Gastrocnemius medialis (tissue), 4 donors: ENCODE results near the gene PANK2. TPM values are rescaled to one million over a fixed set of nuclear protein-coding genes. Genes with fewer than 3 reads are reported as not detected.

Experiments
- ATAC-seq, 2 donors: fragments of 150-250 bp; one replicate each; pipeline ENCODE4 v1.9.1; 2016
- DNase-seq, 2 donors: peaks; one replicate each; pipeline ENCODE4 v3.0.0-alpha.2; 2019
- H3K27ac ChIP-seq, 4 donors: fragments of 200-600 bp; sonication (generic); 1 replicate in 1 of 4; 2 replicates in 3 of 4; pipeline ENCODE4 v1.5.1; 2016 to 2018; ENCODE audit warnings: mild to moderate bottlenecking in 2 of 4, moderate library complexity in 1 of 4
- H3K27me3 ChIP-seq, 3 donors: fragments of 200-600 bp; sonication (generic) in 2 of 3; 1 replicate in 1 of 3; 2 replicates in 2 of 3; pipeline versions ENCODE4 v1.5.1 to v1.6.0; 2016 to 2019; ENCODE audit warnings: mild to moderate bottlenecking in 1 of 3, moderate library complexity in 1 of 3
- H3K36me3 ChIP-seq, 2 donors: fragments of 200-600 bp; sonication (generic) in 1 of 2; one replicate each; pipeline ENCODE4 v1.5.1; 2017 to 2018
- H3K4me1 ChIP-seq, 2 donors: fragments of 200-600 bp; sonication (generic) in 1 of 2; one replicate each; pipeline ENCODE4 v1.5.1; 2016 to 2017; ENCODE audit warnings: mild to moderate bottlenecking in 2 of 2
- H3K4me3 ChIP-seq, 4 donors: fragments of 200-600 bp; sonication (generic) in 3 of 4; 1 replicate in 1 of 4; 2 replicates in 3 of 4; pipeline ENCODE4 v1.5.1; 2016 to 2019; ENCODE audit warnings: mild to moderate bottlenecking in 2 of 4
- H3K9me3 ChIP-seq, 3 donors: fragments of 200-600 bp; sonication (generic) in 2 of 3; 1 replicate in 1 of 3; 2 replicates in 2 of 3; pipeline ENCODE4 v1.5.1; 2016 to 2019
- POLR2A ChIP-seq, 2 donors: fragments of 450-650 bp; IDR thresholded peaks; one replicate each; pipeline ENCODE4 v1.6.1; 2017; ENCODE audit warnings: antibody characterized with exemption in 2 of 2, mild to moderate bottlenecking in 2 of 2, moderate library complexity in 2 of 2
- in situ Hi-C, 4 donors: fragments of 200-750 bp; cut with MboI; loops; one replicate each; pipeline versions ENCODE4 v1.15.0 to v1.8.0; 2017; ENCODE audit warnings: low sequenced_read_pairs in 4 of 4
- intact Hi-C: fragments of 100-400 bp; cut with DNase I; formaldehyde crosslinking; loops from one replicate; pipeline ENCODE4 v1.15.1; 2023; ENCODE audit warnings: low total_unique reads
- total RNA-seq, 4 donors: library from RNA; depleted of rRNA; stranded (reverse); fragments of >200 nt; gene quantifications; one replicate each; pipeline versions ENCODE4 v1.1.0 to v1.2.3, GENCODE V29; 2016
- TF ChIP-seq, protein P1 (sequence below), 5 experiments: fragments of 450-650 bp in 3 of 5; fragments of 200-600 bp in 2 of 5; sonication (generic) in 2 of 5; IDR thresholded peaks in 4 of 5; conservative IDR thresholded peaks in 1 of 5; 1 replicate in 4 of 5; 2 replicates in 1 of 5; pipeline ENCODE4 v1.5.1; 2016 to 2019; ENCODE audit warnings: antibody characterized with exemption in 5 of 5, mild to moderate bottlenecking in 3 of 5, moderate library complexity in 3 of 5

Gene PANK2
- total RNA-seq, 4 donors from 2014 or later: 18.2 to 25.8 (median 23.5) TPM

- Histone ChIP-seq H3K4me3 (no peak overlapping the region), H3K27me3 (no peaks in the 10 kb centered on the region), H3K9me3 (no peaks in the 10 kb centered on the region), H3K36me3 (peaks cover 0 to 34% of the 10 kb centered on the region in 2 donors), H3K4me1 (peaks cover 0 to 3% of the 10 kb centered on the region in 2 donors), H3K27ac (peak overlapping the region in 1 of 4 donors; percentile 13)
- TF ChIP-seq POLR2A (IDR thresholded peaks at IDR 0.05): no peak
- TF ChIP-seq, protein P1, sequence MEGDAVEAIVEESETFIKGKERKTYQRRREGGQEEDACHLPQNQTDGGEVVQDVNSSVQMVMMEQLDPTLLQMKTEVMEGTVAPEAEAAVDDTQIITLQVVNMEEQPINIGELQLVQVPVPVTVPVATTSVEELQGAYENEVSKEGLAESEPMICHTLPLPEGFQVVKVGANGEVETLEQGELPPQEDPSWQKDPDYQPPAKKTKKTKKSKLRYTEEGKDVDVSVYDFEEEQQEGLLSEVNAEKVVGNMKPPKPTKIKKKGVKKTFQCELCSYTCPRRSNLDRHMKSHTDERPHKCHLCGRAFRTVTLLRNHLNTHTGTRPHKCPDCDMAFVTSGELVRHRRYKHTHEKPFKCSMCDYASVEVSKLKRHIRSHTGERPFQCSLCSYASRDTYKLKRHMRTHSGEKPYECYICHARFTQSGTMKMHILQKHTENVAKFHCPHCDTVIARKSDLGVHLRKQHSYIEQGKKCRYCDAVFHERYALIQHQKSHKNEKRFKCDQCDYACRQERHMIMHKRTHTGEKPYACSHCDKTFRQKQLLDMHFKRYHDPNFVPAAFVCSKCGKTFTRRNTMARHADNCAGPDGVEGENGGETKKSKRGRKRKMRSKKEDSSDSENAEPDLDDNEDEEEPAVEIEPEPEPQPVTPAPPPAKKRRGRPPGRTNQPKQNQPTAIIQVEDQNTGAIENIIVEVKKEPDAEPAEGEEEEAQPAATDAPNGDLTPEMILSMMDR (IDR thresholded peaks at IDR 0.05 in 4 of 5, conservative IDR thresholded peaks at IDR 0.05 in 1 of 5): no peak
- ATAC-seq: no peak
- intact Hi-C loops: no loop called here
- in situ Hi-C loops: no loop called here
- no peak for DNase-seq
Observed at GRCh38 chr20:3854462-3854871, 34.7 kb upstream of the PANK2 start.

- intact Hi-C loops (no loop called here), in situ Hi-C loops (no loop called here)
- no peak overlapping the region for H3K4me3 ChIP-seq
- ATAC-seq: no peak
- H3K27me3 ChIP-seq: no peaks in the 10 kb centered on the region
- H3K27ac ChIP-seq: no peak overlapping the region
- DNase-seq: no peak
- TF ChIP-seq POLR2A (IDR thresholded peaks at IDR 0.05): no peak
- TF ChIP-seq, protein P1 (IDR thresholded peaks at IDR 0.05 in 4 of 5, conservative IDR thresholded peaks at IDR 0.05 in 1 of 5): no peak
- no peaks in the 10 kb centered on the region for H3K9me3 ChIP-seq
- peaks cover 0 to 3% of the 10 kb centered on the region in 2 donors for H3K4me1 ChIP-seq
- peaks cover 3 to 59% of the 10 kb centered on the region in 2 donors for H3K36me3 ChIP-seq
Observed at GRCh38 chr20:3857405-3857804, 31.8 kb upstream of the PANK2 start.

GRCh38 chr20:3858689-3859088 lies 30.5 kb upstream of the PANK2 start:
- ATAC-seq (no peak), DNase-seq (no peak)
- Histone ChIP-seq H3K27ac (no peak overlapping the region), H3K27me3 (no peaks in the 10 kb centered on the region), H3K36me3 (peaks cover 3 to 72% of the 10 kb centered on the region in 2 donors), H3K9me3 (no peaks in the 10 kb centered on the region), H3K4me1 (peaks cover 0 to 3% of the 10 kb centered on the region in 2 donors), H3K4me3 (no peak overlapping the region)
- TF ChIP-seq, protein P1 (IDR thresholded peaks at IDR 0.05 in 4 of 5, conservative IDR thresholded peaks at IDR 0.05 in 1 of 5): no peak
- TF ChIP-seq POLR2A (IDR thresholded peaks at IDR 0.05): no peak
- in situ Hi-C loops: no loop called here
- intact Hi-C loops: no loop called here

DNA sequence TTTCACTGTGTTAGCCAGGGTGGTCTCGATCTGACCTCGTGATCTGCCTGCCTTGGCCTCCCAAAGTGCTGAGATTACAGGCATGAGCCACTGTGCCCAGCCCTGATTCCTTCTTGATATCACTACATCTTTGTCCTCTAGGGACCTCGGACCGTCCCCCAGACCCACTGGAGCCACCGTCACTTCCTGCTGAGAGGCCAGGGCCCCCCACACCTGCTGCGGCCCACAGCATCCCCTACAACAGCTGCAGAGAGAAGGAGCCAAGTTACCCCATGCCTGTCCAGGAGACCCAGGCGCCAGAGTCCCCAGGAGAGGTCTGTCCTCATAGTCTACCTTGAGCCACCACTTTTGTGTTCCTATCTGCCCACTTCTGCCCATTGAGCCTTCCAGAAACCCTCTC lies 28.0 kb upstream of the PANK2 start:
- no peak for ATAC-seq
- H3K36me3 ChIP-seq: peaks cover 3 to 87% of the 10 kb centered on the region in 2 donors
- intact Hi-C loops (no loop called here), in situ Hi-C loops (no loop called here)
- no peak overlapping the region for H3K4me3 ChIP-seq
- H3K27me3 ChIP-seq: no peaks in the 10 kb centered on the region
- no peak for TF ChIP-seq POLR2A (IDR thresholded peaks at IDR 0.05)
- TF ChIP-seq, protein P1 (IDR thresholded peaks at IDR 0.05 in 4 of 5, conservative IDR thresholded peaks at IDR 0.05 in 1 of 5): no peak
- no peaks in the 10 kb centered on the region for H3K4me1 ChIP-seq
- DNase-seq: no peak
- no peaks in the 10 kb centered on the region for H3K9me3 ChIP-seq
- H3K27ac ChIP-seq: no peak overlapping the region

DNA sequence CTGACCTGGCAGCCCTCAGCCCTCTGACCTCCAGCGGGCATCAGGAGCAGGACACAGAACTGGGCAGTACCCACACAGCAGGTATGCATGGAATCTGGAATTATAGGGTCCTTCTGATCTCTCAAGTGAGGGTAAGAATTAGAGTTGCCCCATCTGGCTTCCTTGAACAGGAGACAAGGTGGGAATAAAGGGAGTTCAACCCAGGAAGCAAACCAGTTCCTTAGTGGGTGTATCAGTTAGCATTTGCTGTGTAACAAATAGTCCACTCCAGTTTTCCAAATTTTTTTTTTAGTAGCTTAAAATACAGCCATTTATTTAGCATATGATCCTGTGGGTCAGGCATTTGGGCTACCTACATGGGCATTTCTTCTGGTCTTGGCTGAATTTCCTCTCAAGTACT lies 26.9 kb upstream of the PANK2 start:
- TF ChIP-seq, protein P1 (IDR thresholded peaks at IDR 0.05 in 4 of 5, conservative IDR thresholded peaks at IDR 0.05 in 1 of 5): no peak
- TF ChIP-seq POLR2A (IDR thresholded peaks at IDR 0.05): no peak
- no peak overlapping the region for H3K4me3 ChIP-seq
- H3K9me3 ChIP-seq: no peaks in the 10 kb centered on the region
- no peak for ATAC-seq
- no peak for DNase-seq
- H3K27ac ChIP-seq: no peak overlapping the region
- H3K36me3 ChIP-seq: peaks cover 3 to 94% of the 10 kb centered on the region in 2 donors
- H3K4me1 ChIP-seq: no peaks in the 10 kb centered on the region
- H3K27me3 ChIP-seq: no peaks in the 10 kb centered on the region
- intact Hi-C loops (no loop called here), in situ Hi-C loops (no loop called here)
